HepG2 (cell line): ENCODE results near the gene ADIPOR2. TPM values are rescaled to one million over a fixed set of nuclear protein-coding genes. Genes with fewer than 3 reads are reported as not detected.

Experiments
- DMAP1 ChIP-seq: IDR thresholded peaks from 2 replicates; pipeline ENCODE4 v1.6.1; 2016
- ERF ChIP-seq: IDR thresholded peaks from 2 replicates; pipeline ENCODE4 v1.6.1; 2018; ENCODE audit warnings: missing biosample characterization, missing genetic modification reagents
- GLI4 ChIP-seq: sonication (generic); formaldehyde crosslinking; IDR thresholded peaks from 2 replicates; pipeline ENCODE4 v1.5.1; 2020; ENCODE audit warnings: missing genetic modification reagents, mild to moderate bottlenecking, moderate library complexity, borderline replicate concordance
- GTF2F1 ChIP-seq: fragments of 150-350 bp; IDR thresholded peaks from 2 replicates; pipeline ENCODE4 v1.6.1; 2014; ENCODE audit warnings: low read length
- HMG20A ChIP-seq: IDR thresholded peaks from 2 replicates; pipeline ENCODE4 v1.6.1; 2016; ENCODE audit warnings: borderline replicate concordance
- KLF16 ChIP-seq, 2 experiments: sonication (generic) in 1 of 2; formaldehyde crosslinking in 1 of 2; IDR thresholded peaks; 2 replicates each; pipeline versions ENCODE4 v1.6.1 to v1.8.0; 2016 to 2023; ENCODE audit warnings: missing genetic modification reagents in 2 of 2, missing compliant biosample characterization in 1 of 2
- MIER3 ChIP-seq: IDR thresholded peaks from 2 replicates; pipeline ENCODE4 v1.6.1; 2016; ENCODE audit warnings: missing compliant biosample characterization, borderline replicate concordance
- NAIF1 ChIP-seq: sonication (generic); formaldehyde crosslinking; IDR thresholded peaks from 2 replicates; pipeline ENCODE4 v1.5.0; 2020; ENCODE audit warnings: mild to moderate bottlenecking, missing genetic modification reagents, borderline replicate concordance
- REPIN1 ChIP-seq: sonication (generic); formaldehyde crosslinking; IDR thresholded peaks from 2 replicates; pipeline ENCODE4 v1.8.0; 2022; ENCODE audit warnings: missing genetic modification reagents, low read depth, mild to moderate bottlenecking, borderline replicate concordance
- SOX5 ChIP-seq: IDR thresholded peaks from 2 replicates; pipeline ENCODE4 v1.6.1; 2016; ENCODE audit warnings: borderline replicate concordance
- U2AF2 ChIP-seq: fragments of 200-400 bp; formaldehyde crosslinking; IDR thresholded peaks from 2 replicates; pipeline ENCODE4 v1.6.1; 2017; ENCODE audit warnings: low read depth, mild to moderate bottlenecking, low read length
- ZNF10 ChIP-seq: sonication (generic); formaldehyde crosslinking; IDR thresholded peaks from 2 replicates; pipeline ENCODE4 v1.4.0; 2020; ENCODE audit warnings: mild to moderate bottlenecking, low read depth, missing genetic modification reagents, borderline replicate concordance
- ZNF225 ChIP-seq: sonication (generic); formaldehyde crosslinking; IDR thresholded peaks from 2 replicates; pipeline ENCODE4 v1.4.0; 2020; ENCODE audit warnings: mild to moderate bottlenecking, missing genetic modification reagents
- ZNF605 ChIP-seq: sonication (generic); formaldehyde crosslinking; IDR thresholded peaks from 2 replicates; pipeline ENCODE4 v1.8.0; 2022; ENCODE audit warnings: mild to moderate bottlenecking, missing genetic modification reagents
- polyA plus RNA-seq, 8 experiments: library from polyadenylated mRNA; depleted of rRNA in 3 of 8; stranded (reverse) in 7 of 8; unstranded in 1 of 8; fragments of >200 nt; fragmentation: Illumina TruSeq in 4 of 8; extraction: Trizol in 4 of 8; gene quantifications; 2 replicates each; pipeline versions ENCODE4 v1.2.1 to v1.2.3, GENCODE V29; 2011 to 2016; ENCODE audit warnings: low read depth in 4 of 8, missing spikeins in 1 of 8, mixed read lengths in 1 of 8; ENCODE audit not compliant: insufficient read depth in 1 of 8
- total RNA-seq, 5 experiments: library from RNA; depleted of rRNA; stranded (reverse); fragments of >200 nt; fragmentation: Illumina TruSeq; extraction: Trizol; gene quantifications; 2 replicates each; pipeline ENCODE4 v1.2.3, GENCODE V29; 2016; ENCODE audit warnings: low read depth in 1 of 5
- TF ChIP-seq, protein P1 (sequence below): sonication (generic); formaldehyde crosslinking; IDR thresholded peaks from 2 replicates; pipeline ENCODE4 v1.5.1; 2020; ENCODE audit warnings: mild to moderate bottlenecking, missing genetic modification reagents, borderline replicate concordance
- TF ChIP-seq, protein P2 (sequence below): IDR thresholded peaks from 2 replicates; pipeline ENCODE4 v1.6.1; 2016; ENCODE audit warnings: low read depth, borderline replicate concordance
- TF ChIP-seq, protein P3 (sequence below): sonication (generic); formaldehyde crosslinking; IDR thresholded peaks from 2 replicates; pipeline ENCODE4 v1.4.0; 2020; ENCODE audit warnings: missing genetic modification reagents, borderline replicate concordance
- TF ChIP-seq, protein P4 (sequence below): sonication (generic); formaldehyde crosslinking; conservative IDR thresholded peaks from 2 replicates; pipeline ENCODE4 v1.4.0; 2020; ENCODE audit warnings: mild to moderate bottlenecking, missing genetic modification reagents, moderate library complexity

ADIPOR2 gene
- total and polyA plus RNA-seq, 2 of the 13 experiments (the other 11 are each of a cell fraction or from before 2014, with no cell fraction given): 35.2 to 52.2 TPM

DNA sequence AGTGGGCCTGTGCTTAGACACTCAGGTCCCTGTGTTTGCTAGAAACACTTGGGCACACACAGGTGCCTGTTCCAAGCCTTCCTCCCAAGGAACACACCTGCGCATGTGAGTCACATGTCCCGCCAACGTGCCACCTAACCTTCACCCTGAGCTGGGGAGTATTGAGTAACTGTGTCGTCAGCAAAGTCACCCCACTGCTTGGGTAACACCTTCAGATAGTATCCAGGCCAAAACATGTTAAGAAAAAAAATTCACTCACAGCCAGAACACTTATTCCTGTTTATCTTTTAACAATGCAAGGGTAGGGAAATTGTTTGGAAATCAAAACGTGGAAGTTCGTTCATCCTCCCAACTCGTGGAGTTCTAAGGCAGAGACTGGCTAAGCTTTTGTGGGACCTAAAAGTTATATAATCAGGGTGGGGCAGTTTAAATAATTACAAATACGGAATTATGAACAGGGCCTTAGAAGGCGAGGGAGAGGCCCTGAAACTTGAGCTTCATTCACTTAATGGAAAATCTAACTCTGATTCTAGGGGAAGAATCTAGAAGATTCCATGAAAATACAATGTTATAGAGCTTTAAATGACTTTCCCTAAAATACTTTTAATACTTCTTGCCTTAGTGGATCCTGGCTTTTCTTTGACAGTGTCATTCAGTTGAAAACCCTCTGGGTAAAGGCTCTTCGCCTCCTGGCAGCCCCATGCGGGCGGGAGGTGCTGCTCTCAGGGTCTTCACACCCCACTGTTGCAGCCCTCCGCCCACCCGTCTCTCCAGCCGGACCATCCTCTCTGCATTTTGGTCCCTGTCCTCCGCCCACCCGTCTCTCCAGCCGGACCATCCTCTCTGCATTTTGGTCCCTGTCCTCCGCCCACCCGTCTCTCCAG, 30.3 kb upstream of the ADIPOR2 start (continued):
- TF ChIP-seq, protein P1, sequence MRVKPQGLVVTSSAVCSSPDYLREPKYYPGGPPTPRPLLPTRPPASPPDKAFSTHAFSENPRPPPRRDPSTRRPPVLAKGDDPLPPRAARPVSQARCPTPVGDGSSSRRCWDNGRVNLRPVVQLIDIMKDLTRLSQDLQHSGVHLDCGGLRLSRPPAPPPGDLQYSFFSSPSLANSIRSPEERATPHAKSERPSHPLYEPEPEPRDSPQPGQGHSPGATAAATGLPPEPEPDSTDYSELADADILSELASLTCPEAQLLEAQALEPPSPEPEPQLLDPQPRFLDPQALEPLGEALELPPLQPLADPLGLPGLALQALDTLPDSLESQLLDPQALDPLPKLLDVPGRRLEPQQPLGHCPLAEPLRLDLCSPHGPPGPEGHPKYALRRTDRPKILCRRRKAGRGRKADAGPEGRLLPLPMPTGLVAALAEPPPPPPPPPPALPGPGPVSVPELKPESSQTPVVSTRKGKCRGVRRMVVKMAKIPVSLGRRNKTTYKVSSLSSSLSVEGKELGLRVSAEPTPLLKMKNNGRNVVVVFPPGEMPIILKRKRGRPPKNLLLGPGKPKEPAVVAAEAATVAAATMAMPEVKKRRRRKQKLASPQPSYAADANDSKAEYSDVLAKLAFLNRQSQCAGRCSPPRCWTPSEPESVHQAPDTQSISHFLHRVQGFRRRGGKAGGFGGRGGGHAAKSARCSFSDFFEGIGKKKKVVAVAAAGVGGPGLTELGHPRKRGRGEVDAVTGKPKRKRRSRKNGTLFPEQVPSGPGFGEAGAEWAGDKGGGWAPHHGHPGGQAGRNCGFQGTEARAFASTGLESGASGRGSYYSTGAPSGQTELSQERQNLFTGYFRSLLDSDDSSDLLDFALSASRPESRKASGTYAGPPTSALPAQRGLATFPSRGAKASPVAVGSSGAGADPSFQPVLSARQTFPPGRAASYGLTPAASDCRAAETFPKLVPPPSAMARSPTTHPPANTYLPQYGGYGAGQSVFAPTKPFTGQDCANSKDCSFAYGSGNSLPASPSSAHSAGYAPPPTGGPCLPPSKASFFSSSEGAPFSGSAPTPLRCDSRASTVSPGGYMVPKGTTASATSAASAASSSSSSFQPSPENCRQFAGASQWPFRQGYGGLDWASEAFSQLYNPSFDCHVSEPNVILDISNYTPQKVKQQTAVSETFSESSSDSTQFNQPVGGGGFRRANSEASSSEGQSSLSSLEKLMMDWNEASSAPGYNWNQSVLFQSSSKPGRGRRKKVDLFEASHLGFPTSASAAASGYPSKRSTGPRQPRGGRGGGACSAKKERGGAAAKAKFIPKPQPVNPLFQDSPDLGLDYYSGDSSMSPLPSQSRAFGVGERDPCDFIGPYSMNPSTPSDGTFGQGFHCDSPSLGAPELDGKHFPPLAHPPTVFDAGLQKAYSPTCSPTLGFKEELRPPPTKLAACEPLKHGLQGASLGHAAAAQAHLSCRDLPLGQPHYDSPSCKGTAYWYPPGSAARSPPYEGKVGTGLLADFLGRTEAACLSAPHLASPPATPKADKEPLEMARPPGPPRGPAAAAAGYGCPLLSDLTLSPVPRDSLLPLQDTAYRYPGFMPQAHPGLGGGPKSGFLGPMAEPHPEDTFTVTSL (CRISPR knock-in tag): no peak
- TF ChIP-seq, protein P2, sequence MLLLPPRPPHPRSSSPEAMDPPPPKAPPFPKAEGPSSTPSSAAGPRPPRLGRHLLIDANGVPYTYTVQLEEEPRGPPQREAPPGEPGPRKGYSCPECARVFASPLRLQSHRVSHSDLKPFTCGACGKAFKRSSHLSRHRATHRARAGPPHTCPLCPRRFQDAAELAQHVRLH (CRISPR knock-in tag): no peak
- TF ChIP-seq, protein P3, sequence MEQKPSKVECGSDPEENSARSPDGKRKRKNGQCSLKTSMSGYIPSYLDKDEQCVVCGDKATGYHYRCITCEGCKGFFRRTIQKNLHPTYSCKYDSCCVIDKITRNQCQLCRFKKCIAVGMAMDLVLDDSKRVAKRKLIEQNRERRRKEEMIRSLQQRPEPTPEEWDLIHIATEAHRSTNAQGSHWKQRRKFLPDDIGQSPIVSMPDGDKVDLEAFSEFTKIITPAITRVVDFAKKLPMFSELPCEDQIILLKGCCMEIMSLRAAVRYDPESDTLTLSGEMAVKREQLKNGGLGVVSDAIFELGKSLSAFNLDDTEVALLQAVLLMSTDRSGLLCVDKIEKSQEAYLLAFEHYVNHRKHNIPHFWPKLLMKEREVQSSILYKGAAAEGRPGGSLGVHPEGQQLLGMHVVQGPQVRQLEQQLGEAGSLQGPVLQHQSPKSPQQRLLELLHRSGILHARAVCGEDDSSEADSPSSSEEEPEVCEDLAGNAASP (CRISPR knock-in tag): peak; percentile 80; the same call in 1 of the 2 replicates
- TF ChIP-seq ERF (CRISPR knock-in tag): 0 out of 2 replicates have a peak, but pooled peaks have one; percentile 44
- no peak for TF ChIP-seq ZNF605 (CRISPR knock-in tag)
- TF ChIP-seq U2AF2: no peak
- TF ChIP-seq, protein P4, sequence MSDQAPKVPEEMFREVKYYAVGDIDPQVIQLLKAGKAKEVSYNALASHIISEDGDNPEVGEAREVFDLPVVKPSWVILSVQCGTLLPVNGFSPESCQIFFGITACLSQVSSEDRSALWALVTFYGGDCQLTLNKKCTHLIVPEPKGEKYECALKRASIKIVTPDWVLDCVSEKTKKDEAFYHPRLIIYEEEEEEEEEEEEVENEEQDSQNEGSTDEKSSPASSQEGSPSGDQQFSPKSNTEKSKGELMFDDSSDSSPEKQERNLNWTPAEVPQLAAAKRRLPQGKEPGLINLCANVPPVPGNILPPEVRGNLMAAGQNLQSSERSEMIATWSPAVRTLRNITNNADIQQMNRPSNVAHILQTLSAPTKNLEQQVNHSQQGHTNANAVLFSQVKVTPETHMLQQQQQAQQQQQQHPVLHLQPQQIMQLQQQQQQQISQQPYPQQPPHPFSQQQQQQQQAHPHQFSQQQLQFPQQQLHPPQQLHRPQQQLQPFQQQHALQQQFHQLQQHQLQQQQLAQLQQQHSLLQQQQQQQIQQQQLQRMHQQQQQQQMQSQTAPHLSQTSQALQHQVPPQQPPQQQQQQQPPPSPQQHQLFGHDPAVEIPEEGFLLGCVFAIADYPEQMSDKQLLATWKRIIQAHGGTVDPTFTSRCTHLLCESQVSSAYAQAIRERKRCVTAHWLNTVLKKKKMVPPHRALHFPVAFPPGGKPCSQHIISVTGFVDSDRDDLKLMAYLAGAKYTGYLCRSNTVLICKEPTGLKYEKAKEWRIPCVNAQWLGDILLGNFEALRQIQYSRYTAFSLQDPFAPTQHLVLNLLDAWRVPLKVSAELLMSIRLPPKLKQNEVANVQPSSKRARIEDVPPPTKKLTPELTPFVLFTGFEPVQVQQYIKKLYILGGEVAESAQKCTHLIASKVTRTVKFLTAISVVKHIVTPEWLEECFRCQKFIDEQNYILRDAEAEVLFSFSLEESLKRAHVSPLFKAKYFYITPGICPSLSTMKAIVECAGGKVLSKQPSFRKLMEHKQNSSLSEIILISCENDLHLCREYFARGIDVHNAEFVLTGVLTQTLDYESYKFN (CRISPR knock-in tag): peak; percentile 25; the same call in 1 of the 2 replicates
- TF ChIP-seq GLI4 (CRISPR knock-in tag): no peak
- TF ChIP-seq GTF2F1: no peak
- 0 out of 2 replicates have a peak, but pooled peaks have one; percentile 20 for TF ChIP-seq DMAP1 (CRISPR knock-in tag)
- TF ChIP-seq ZNF10: no peak
- TF ChIP-seq SOX5 (CRISPR knock-in tag): peak; percentile 75
- peak; percentile 44; the same call in 1 of the 2 replicates for TF ChIP-seq HMG20A
- TF ChIP-seq REPIN1 (CRISPR knock-in tag): no peak
- no peak for TF ChIP-seq NAIF1
- peak; percentile 58; the same call in 1 of the 2 replicates for TF ChIP-seq MIER3 (CRISPR knock-in tag)
- peak in 1 of 2 experiments; percentile 70; a peak in 2 of 4 replicates for TF ChIP-seq KLF16 (CRISPR knock-in tag; IDR thresholded peaks at IDR 0.05)
- no peak for TF ChIP-seq ZNF225
